Panc1 (cell line): ENCODE data around the gene REN.
A peak's percentile ranks its signal among the peaks of the same experiment; 100 is the strongest.

Source experiments
- CTCF ChIP-seq: fragments of 450-650 bp; IDR thresholded peaks from 2 replicates; pipeline ENCODE4 v1.5.1; 2017; ENCODE audit warnings: mild to moderate bottlenecking
- TCF7L2 ChIP-seq: IDR thresholded peaks from 2 replicates; pipeline ENCODE4 v1.6.1; 2011; ENCODE audit warnings: mild to moderate bottlenecking, low read depth, low read length, inconsistent platforms

- TF ChIP-seq TCF7L2 (no peak), CTCF (peak; percentile 79)
Measured at GRCh38 chr1:204213668-204214662, 47.8 kb upstream of the REN start, which contains the start of gene GOLT1A.
